ENCODE results near the gene KMT2B.

Gene KMT2B

DNA sequence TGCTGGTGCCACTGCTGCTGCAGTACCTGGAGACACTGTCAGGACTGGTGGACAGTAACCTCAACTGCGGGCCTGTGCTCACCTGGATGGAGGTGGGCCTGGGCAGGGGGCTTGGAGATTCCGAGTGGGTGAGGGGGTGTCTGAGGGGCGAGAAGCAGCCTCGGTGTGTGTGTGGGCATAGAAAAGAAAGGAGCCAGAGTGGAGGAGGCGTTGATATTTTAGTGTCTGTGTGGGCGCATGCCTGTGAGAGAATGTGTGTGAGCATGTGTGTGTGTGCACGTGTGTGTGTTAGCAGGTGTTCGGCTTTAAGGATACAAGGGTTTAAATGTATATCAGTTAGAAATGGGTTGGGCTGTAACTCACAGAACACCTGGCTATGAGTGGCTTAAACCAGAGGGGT is 61.2 kb downstream of the KMT2B start:
- TF ChIP-seq, protein P1, sequence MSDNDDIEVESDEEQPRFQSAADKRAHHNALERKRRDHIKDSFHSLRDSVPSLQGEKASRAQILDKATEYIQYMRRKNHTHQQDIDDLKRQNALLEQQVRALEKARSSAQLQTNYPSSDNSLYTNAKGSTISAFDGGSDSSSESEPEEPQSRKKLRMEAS (IDR thresholded peaks at IDR 0.05): no peak
- TF ChIP-seq EGR1 (IDR thresholded peaks at IDR 0.05) (no peak), YY1 (IDR thresholded peaks at IDR 0.05; ENCODE audit: low read depth) (no peak), TAF1 (IDR thresholded peaks at IDR 0.05; ENCODE audit: low read depth) (no peak), CREB1 (IDR thresholded peaks at IDR 0.05; ENCODE audit: low read depth) (no peak), TEAD4 (IDR thresholded peaks at IDR 0.05) (no peak), CEBPB (IDR thresholded peaks at IDR 0.05) (no peak), RAD21 (IDR thresholded peaks at IDR 0.05; ENCODE audit: low read depth) (no peak), TCF12 (IDR thresholded peaks at IDR 0.05; ENCODE audit: low read depth) (no peak), ZBTB7A (IDR thresholded peaks at IDR 0.05; ENCODE audit: low read depth) (no peak), NFIC (IDR thresholded peaks at IDR 0.05) (no peak), FOXM1 (IDR thresholded peaks at IDR 0.05; ENCODE audit: borderline replicate concordance, low read depth) (no peak), REST (IDR thresholded peaks at IDR 0.05; ENCODE audit: low read depth) (no peak), EP300 (IDR thresholded peaks at IDR 0.05; ENCODE audit: borderline replicate concordance) (no peak)
- TF ChIP-seq, protein P2, sequence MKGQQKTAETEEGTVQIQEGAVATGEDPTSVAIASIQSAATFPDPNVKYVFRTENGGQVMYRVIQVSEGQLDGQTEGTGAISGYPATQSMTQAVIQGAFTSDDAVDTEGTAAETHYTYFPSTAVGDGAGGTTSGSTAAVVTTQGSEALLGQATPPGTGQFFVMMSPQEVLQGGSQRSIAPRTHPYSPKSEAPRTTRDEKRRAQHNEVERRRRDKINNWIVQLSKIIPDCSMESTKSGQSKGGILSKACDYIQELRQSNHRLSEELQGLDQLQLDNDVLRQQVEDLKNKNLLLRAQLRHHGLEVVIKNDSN (IDR thresholded peaks at IDR 0.05): no peak

GRCh38 chr19:35780058-35780457 is 62.3 kb downstream of the KMT2B start:
- TF ChIP-seq, protein P1 (IDR thresholded peaks at IDR 0.05): no peak
- no peak for TF ChIP-seq EGR1 (IDR thresholded peaks at IDR 0.05)

DNA sequence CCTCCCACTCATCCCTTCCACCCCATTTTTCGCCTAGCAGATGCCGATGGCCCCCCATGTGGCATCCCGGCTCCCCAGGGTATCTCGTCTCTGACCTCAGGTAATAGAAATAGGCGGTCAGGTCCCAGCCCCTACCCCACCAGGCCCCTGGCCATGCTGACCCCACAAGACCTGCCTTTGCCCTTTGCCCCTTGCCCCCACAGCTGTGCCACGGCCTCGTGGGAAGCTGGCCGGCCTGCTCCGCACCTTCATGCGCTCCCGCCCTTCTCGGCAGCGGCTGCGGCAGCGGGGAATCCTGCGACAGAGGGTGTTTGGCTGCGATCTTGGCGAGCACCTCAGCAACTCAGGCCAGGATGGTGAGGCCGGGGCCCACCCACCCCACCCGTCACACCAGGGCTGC is 62.9 kb downstream of the KMT2B start:
- TF ChIP-seq NFIC (IDR thresholded peaks at IDR 0.05): no peak
- no peak for TF ChIP-seq TAF1 (IDR thresholded peaks at IDR 0.05; ENCODE audit: low read depth)
- no peak for TF ChIP-seq FOXM1 (IDR thresholded peaks at IDR 0.05; ENCODE audit: borderline replicate concordance, low read depth)
- no peak for TF ChIP-seq REST (IDR thresholded peaks at IDR 0.05; ENCODE audit: low read depth)
- no peak for TF ChIP-seq EGR1 (IDR thresholded peaks at IDR 0.05)
- no peak for TF ChIP-seq EP300 (IDR thresholded peaks at IDR 0.05; ENCODE audit: borderline replicate concordance)
- no peak for TF ChIP-seq TCF12 (IDR thresholded peaks at IDR 0.05; ENCODE audit: low read depth)
- no peak for TF ChIP-seq CREB1 (IDR thresholded peaks at IDR 0.05; ENCODE audit: low read depth)
- TF ChIP-seq, protein P1 (IDR thresholded peaks at IDR 0.05): no peak
- TF ChIP-seq ZBTB7A (IDR thresholded peaks at IDR 0.05; ENCODE audit: low read depth): no peak
- no peak for TF ChIP-seq CEBPB (IDR thresholded peaks at IDR 0.05)
- no peak for TF ChIP-seq TEAD4 (IDR thresholded peaks at IDR 0.05)
- no peak for TF ChIP-seq RAD21 (IDR thresholded peaks at IDR 0.05; ENCODE audit: low read depth)
- TF ChIP-seq, protein P2 (IDR thresholded peaks at IDR 0.05): no peak
- TF ChIP-seq YY1 (IDR thresholded peaks at IDR 0.05; ENCODE audit: low read depth): no peak

GRCh38 chr19:35781650-35782049 is 63.8 kb downstream of the KMT2B start:
- TF ChIP-seq TAF1 (IDR thresholded peaks at IDR 0.05; ENCODE audit: low read depth) (no peak), NFIC (IDR thresholded peaks at IDR 0.05) (no peak), RAD21 (IDR thresholded peaks at IDR 0.05; ENCODE audit: low read depth) (no peak), TEAD4 (IDR thresholded peaks at IDR 0.05) (no peak)

- TF ChIP-seq FOXM1 (IDR thresholded peaks at IDR 0.05; ENCODE audit: borderline replicate concordance, low read depth) (no peak), YY1 (IDR thresholded peaks at IDR 0.05; ENCODE audit: low read depth) (no peak), NFIC (IDR thresholded peaks at IDR 0.05) (no peak), TEAD4 (IDR thresholded peaks at IDR 0.05) (no peak), TCF12 (IDR thresholded peaks at IDR 0.05; ENCODE audit: low read depth) (no peak), EP300 (IDR thresholded peaks at IDR 0.05; ENCODE audit: borderline replicate concordance) (no peak), CREB1 (IDR thresholded peaks at IDR 0.05; ENCODE audit: low read depth) (no peak), EGR1 (IDR thresholded peaks at IDR 0.05) (no peak), TAF1 (IDR thresholded peaks at IDR 0.05; ENCODE audit: low read depth) (no peak)
These were observed 64.8 kb downstream of the KMT2B start for GRCh38 chr19:35782589-35782988.
